Sciatic nerve (tissue), 2 donors: ENCODE results near the gene MEIG1. TPM values are rescaled to one million over a fixed set of nuclear protein-coding genes. Genes with fewer than 3 reads are reported as not detected.
"Not testable (repeated sequence)": the region's sequence is repeated elsewhere in the genome, so short reads cannot be mapped to it uniquely, and the experiment has no call there.

ENCODE experiments used
- ATAC-seq: fragments of 200-7000 bp; cut with Tn5 transposase; one replicate; pipeline ENCODE4 v1.9.1; 2020; ENCODE audit warnings: mild to moderate bottlenecking, moderate library complexity
- DNase-seq: peaks from one replicate; pipeline ENCODE4 v3.0.0-alpha.2; 2020; ENCODE audit warnings: low spot score
- intact Hi-C: fragments of 100-400 bp; cut with DNase I; formaldehyde crosslinking; loops from one replicate; pipeline ENCODE4 v1.14.2; 2022
- total RNA-seq: library from RNA; stranded (reverse); fragmentation: NEBNext Ultra II Directional; extraction: Animal tissue kit (Norgen Biotek cat#: 25700); gene quantifications from one replicate; pipeline ENCODE4 v1.2.1, GENCODE V29; 2021
- donor health status: DM: no; HTN: no; CAD: no.
- donor health status: DM: no; HTN: no; CAD: no.

MEIG1 gene
- total RNA-seq, 1 donor from 2014 or later, result not detected

DNA sequence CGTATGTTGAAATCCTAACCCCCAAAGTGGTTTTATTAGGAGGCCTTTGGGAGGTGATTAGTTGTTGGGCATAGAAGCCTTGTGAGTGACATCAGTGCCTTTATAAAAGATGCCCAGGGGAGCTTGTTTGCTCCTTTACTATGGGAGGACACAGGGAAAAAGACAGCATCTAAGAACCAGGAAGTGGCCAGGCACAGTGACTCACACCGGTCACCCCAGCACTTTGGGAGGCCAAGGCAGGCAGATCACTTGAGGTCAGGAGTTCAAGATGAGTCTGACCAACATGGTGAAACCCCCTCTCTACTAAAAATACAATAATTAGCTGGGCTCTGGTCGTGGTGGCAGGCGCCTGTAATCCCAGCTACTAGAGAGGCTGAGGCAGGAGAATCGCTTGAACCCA, 61.8 kb downstream of the MEIG1 start:
- ATAC-seq, DNase-seq, intact Hi-C loops: not testable (repeated sequence)

Other genes starting within 250 kb of the MEIG1 start
- gene FAM107B, start 184.5 kb upstream of the MEIG1 start, total RNA-seq, result 23.7 TPM
- gene CDNF, start 121.4 kb upstream of the MEIG1 start, total RNA-seq, result 3.5 TPM
- 10.2 TPM for gene HSPA14, start 121.1 kb upstream of the MEIG1 start, total RNA-seq
- gene MSANTD7, start 121.1 kb upstream of the MEIG1 start, total RNA-seq, result 7.8 TPM
- 4.8 TPM for gene SUV39H2, start 80.5 kb upstream of the MEIG1 start, total RNA-seq
- gene DCLRE1C, start 5.3 kb upstream of the MEIG1 start, total RNA-seq, result 16.6 TPM
- 2.1 TPM for gene OLAH, start 84.6 kb downstream of the MEIG1 start, total RNA-seq
- gene ACBD7, start 129.4 kb downstream of the MEIG1 start, total RNA-seq, result 13.1 TPM
- gene RPP38, start 138.0 kb downstream of the MEIG1 start, total RNA-seq, result 14.2 TPM
- gene NMT2, start 209.3 kb downstream of the MEIG1 start, total RNA-seq, result 29.9 TPM